DMS114 treated with DMSO at 0.1 percent for 48 hours (cell line): ENCODE data around the gene SNRNP35.
A peak's percentile ranks its signal among the peaks of the same experiment; 100 is the strongest.
"Not testable (repeated sequence)": the region's sequence is repeated elsewhere in the genome, so short reads cannot be mapped to it uniquely, and the experiment has no call there.

Experiments
- DNase-seq: peaks from one replicate; lab custom pipeline; 2025; ENCODE audit not compliant: unreplicated experiment; lab: John Stamatoyannopoulos, UW

The SNRNP35 gene, protein sequence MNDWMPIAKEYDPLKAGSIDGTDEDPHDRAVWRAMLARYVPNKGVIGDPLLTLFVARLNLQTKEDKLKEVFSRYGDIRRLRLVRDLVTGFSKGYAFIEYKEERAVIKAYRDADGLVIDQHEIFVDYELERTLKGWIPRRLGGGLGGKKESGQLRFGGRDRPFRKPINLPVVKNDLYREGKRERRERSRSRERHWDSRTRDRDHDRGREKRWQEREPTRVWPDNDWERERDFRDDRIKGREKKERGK

DNA sequence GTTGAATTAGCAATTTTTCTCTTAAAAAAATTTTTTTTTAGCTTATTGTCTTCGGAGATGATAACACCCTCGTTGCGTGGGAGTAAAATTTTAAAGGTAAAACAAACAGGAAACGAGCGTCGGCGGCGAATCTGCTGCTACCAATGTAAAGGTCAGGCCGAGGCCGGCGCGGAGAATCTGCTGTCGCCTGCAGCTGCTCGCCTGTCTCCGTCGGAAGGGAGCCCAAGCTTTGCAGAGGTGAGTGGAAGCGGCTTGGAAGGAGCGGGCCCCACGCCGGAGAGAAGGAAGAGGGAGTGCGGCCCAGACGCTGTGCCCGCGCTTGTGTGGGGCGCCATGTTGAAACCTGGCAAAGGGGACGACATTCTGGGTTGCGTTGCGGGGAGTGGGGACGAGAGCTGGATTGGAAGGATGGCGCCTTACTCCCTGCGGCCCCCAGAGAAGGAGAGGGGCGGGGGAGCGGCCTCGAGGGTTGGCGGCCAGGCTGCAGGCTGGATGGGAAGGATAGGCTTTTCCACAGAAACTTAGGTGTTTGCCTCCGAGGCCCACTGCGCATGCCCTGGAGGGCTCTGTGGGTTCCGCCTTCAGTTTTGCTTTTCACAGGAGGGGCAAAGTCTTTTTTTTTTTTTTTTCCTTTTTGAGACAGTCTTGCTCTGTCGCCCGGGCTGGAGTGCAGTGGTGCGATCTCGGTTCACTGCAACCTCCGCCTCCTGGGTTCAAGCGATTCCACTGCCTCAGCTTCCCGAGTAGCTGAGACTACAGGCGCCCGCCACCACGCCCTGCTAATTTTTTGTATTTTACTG, at the start of gene SNRNP35:
Gene SNRNP35 (plus strand): TSS at position 160 of the 800 bp plus-strand sequence. CDS start 7,402 bp downstream, outside the sequence.
- DNase-seq, result peak; percentile 78

DNA sequence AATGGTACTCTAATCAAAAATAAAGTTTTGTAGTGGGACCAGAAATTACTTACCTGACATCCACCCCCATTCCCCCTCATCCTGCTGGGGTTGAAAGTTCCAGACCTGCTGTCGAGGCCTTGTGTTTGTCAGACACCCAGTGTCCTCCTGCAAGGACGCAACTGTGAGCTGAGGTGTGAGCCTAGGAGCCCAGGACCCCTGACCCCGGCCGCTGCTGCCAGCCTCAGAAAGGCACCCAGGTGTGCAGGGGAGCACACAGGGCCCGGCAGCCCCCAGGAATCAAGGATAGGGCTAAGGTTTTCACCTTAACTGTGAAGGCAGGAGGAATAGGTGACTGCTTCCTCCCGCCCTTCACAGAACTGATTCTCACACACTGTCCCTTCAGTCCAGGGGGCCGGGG, 49.3 kb upstream of the SNRNP35 start:
- not testable (repeated sequence) for DNase-seq

DNA sequence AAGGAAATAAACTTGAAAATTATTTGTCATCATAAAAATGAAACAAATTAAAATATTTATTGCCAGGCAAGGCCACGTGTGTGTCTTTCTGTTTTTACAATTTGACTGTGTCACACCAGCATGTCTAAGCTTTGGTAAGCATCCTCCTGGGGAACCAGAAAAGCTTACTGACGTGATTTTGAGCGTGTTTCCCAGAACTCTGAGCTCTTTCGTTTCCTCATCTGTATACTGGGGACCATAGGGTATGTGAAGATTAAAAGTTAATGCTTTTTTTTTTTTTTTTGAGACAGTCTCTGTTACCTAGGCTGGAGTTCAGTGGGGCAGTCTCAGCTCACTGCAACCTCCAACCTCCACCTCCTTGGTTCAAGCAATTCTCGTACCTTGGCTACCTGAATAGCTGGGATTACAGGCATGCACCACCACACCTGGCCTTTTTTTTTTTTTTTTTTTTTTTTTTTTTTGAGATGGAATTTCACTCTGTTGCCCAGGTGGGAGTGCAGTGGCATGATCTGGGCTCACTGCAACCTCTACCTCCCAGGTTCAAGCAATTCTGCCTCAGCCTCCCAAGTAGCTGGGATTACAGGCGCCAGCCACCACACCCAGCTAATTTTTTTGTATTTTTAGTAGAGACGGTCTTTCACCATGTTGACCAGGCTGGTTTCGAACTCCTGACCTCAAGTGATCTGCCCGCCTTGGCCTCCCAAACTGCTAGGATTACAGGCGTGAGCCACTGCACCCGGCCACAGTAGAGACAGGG, 48.5 kb upstream of the SNRNP35 start:
- not testable (repeated sequence) for DNase-seq

GRCh38 chr12:123410041-123410412, 47.9 kb upstream of the SNRNP35 start:
- no peak for DNase-seq

DNA sequence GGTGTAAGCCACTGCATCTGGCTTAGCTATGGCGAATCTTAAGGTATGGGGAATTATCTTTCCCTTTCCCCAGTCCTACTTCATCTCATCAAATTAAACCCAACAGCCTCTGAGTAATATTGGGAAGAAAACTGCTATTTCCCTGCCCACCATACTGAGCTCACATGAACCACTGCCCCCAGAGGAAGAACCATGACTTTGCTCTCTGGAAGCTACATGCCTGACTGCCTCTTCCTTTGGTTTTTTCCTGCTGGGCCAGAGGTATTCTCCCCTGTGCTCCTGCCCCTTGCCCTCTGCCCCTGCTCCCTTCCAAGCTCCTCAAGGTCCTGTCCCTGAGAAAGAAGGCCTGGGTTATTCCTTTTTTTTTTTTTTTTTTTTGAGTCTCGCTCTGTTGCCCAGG, 36.6 kb upstream of the SNRNP35 start:
- DNase-seq, result no peak

- no peak for DNase-seq
Measured at GRCh38 chr12:123427036-123427769, 30.7 kb upstream of the SNRNP35 start.

- no peak for DNase-seq
Measured at GRCh38 chr12:123428591-123428990, 29.3 kb upstream of the SNRNP35 start.

GRCh38 chr12:123429101-123429500, 28.8 kb upstream of the SNRNP35 start:
- DNase-seq, result not testable (repeated sequence)

DNA sequence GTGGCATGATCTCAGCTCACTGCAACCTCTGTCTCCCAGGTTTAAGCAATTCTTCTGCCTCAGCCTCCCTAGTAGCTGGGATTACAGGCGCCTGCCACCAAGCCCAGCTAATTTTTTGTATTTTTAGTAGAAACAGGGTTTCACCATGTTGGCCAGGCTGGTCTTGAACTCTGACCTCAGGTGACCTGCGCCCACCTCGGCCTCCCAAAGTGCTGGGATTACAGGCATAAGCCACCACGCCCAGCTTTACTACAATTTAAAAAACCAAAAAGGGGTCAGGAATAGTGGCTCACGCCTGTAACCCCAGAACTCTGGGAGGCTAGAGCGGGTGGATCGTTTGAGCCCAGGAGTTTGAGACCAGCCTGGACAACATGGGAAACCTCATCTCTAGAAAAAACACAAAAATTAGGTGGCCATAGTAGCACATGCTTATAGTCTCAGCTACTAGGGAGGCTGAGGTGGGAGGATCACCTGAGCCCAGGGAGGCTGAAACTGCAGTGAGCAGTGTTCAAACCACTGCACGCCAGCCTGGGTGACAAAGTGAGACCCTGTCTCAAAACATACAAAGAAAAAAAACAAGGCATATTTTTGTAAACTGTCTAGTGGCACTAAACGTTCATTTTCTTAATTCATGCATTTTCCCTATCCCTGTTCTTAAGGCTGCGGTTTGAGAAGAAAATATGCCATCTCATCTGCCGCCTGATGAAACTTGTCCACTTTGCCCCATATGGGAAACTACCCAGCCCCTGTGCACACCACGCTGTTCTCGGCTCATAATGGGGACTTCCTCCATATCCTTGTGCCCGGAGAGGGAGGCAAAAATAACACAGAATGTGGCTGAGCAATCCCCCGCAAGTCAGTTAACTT, 25.8 kb upstream of the SNRNP35 start:
- DNase-seq, result not testable (repeated sequence)

GRCh38 chr12:123433615-123434014, 24.3 kb upstream of the SNRNP35 start:
- DNase-seq, result no peak

DNA sequence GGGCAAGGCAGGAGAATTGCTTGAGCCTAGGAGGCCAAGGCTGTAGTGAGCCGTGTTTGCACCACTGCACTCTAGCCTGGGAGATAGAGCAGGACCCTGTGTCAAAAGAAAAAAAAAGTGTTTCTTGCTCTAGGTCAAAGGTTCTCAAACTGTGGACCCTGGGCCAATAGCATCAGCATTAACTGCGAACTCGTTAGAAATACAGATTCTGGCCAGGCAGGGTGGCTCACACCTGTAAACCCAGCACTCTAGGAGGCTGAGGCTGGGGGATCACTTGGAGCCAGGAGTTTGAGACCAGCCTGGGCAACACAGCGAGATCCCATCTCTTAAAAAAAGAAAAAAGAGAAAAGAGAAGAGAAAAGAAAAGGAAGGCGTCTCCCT, 22.3 kb upstream of the SNRNP35 start:
- no peak for DNase-seq

- DNase-seq, result peak; percentile 62
Measured at GRCh38 chr12:123436017-123436964, 21.6 kb upstream of the SNRNP35 start, which contains the start of gene RILPL2. RILPL2 (minus strand) TSS chr12:123436684; CDS start chr12:123436420, 264 bp downstream.

- DNase-seq, result no peak
Measured at GRCh38 chr12:123441523-123442164, 16.3 kb upstream of the SNRNP35 start.

- no peak for DNase-seq
Measured at GRCh38 chr12:123442774-123443173, 15.2 kb upstream of the SNRNP35 start.

DNA sequence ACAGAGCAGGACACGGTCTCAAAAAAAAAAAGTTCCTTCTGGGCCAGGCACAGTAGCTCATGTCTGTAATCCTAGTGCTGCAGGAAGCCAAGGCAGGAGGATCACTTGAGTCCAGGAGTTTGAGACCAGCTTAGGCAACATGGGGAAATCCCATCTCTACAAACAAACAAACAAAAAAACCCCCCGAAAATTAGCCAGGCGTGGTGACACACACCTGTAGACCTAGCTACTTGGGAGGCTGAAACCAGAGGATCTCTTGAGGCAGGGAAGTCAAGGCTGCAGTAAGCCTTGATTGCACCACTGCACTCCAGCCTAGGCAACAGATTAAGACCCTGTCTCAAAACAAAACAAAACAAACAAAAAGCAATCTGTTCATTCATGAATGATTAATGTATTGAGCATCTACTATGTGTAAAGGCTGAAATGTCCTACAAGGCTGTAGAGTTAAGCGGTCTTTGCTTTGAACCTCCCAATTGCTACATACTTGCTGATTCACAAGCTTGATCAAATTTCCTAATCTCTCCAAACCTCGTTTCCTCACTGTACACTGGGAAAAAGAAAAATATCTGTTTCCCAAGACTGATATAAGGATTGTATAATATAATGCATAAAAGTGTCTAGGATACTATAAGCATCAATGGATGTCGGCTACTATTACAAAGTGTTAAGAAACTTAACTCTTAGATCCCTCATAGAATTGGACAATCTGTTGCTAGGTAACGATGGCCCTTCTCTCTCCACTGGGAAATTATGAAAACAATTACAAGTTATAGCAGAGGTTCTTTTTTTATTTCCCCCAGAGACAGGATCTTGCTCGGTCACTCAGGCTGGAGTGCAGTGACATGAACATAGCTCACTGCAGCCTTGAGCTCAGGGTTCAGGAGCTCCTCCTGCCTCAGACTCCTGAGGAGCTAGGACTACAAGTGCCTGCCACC, 13.6 kb upstream of the SNRNP35 start:
- no peak for DNase-seq

- no peak for DNase-seq
Measured at GRCh38 chr12:123445388-123446332, 12.3 kb upstream of the SNRNP35 start.
